Stimulated activated CD8-positive, alpha-beta memory T cell treated with anti-CD3 and anti-CD28 coated beads, Interleukin-2, amount 100 ng/mL, for 1 hour (primary cell): Measurements from ENCODE around the gene EFHD2.
"Not testable (repeated sequence)": the region's sequence is repeated elsewhere in the genome, so short reads cannot be mapped to it uniquely, and the experiment has no call there.

Source experiments
- DNase-seq, 2 donors: peaks; one replicate each; pipeline ENCODE4 v3.0.0-alpha.2; 2020; ENCODE audit warnings: low read depth in 2 of 2

Gene EFHD2

GRCh38 chr1:15452866-15453571, 43.3 kb downstream of the EFHD2 start:
- no peak for DNase-seq

GRCh38 chr1:15453734-15454133, 44.0 kb downstream of the EFHD2 start:
- no peak for DNase-seq

GRCh38 chr1:15454256-15454655, 44.6 kb downstream of the EFHD2 start:
- DNase-seq, result no peak

- DNase-seq, result no peak
These were observed 45.8 kb downstream of the EFHD2 start for GRCh38 chr1:15455522-15455921.

GRCh38 chr1:15456313-15456954, 46.7 kb downstream of the EFHD2 start, which contains the start of gene CELA2A:
Gene CELA2A (plus strand): TSS chr1:15456732. CDS start chr1:15456754, 22 bp downstream.
- no peak for DNase-seq

GRCh38 chr1:15457585-15457984, 47.9 kb downstream of the EFHD2 start:
- DNase-seq, result no peak

GRCh38 chr1:15458388-15458787, 48.7 kb downstream of the EFHD2 start:
- DNase-seq, result not testable (repeated sequence)

GRCh38 chr1:15459771-15460707, 50.4 kb downstream of the EFHD2 start:
- no peak for DNase-seq

GRCh38 chr1:15460708-15461095, 51.0 kb downstream of the EFHD2 start:
- no peak for DNase-seq

- not testable (repeated sequence) for DNase-seq
These were observed 53.5 kb downstream of the EFHD2 start for GRCh38 chr1:15463064-15463800.

GRCh38 chr1:15463926-15464322, 54.2 kb downstream of the EFHD2 start:
- DNase-seq, result not testable (repeated sequence)

GRCh38 chr1:15465674-15466073, 56.0 kb downstream of the EFHD2 start:
- DNase-seq, result no peak

GRCh38 chr1:15466955-15467625, 57.4 kb downstream of the EFHD2 start:
- DNase-seq, result not testable (repeated sequence)

GRCh38 chr1:15468145-15468544, 58.5 kb downstream of the EFHD2 start:
- no peak for DNase-seq

GRCh38 chr1:15469361-15469760, 59.7 kb downstream of the EFHD2 start:
- no peak for DNase-seq

- not testable (repeated sequence) for DNase-seq
These were observed 60.2 kb downstream of the EFHD2 start for GRCh38 chr1:15469821-15470448.

GRCh38 chr1:15471067-15471466, 61.4 kb downstream of the EFHD2 start:
- not testable (repeated sequence) for DNase-seq

- not testable (repeated sequence) for DNase-seq
These were observed 62.0 kb downstream of the EFHD2 start for GRCh38 chr1:15471723-15472122.

- DNase-seq, result no peak
These were observed 62.9 kb downstream of the EFHD2 start for GRCh38 chr1:15472587-15472986.

GRCh38 chr1:15475752-15476314, 66.1 kb downstream of the EFHD2 start, which contains the start of gene CELA2B:
Gene CELA2B (plus strand): TSS chr1:15476104. CDS start chr1:15476126, 22 bp downstream.
- DNase-seq, result no peak
